PC-3 (cell line): ENCODE measurements around the gene NLRP10.
"Not testable (repeated sequence)": the region's sequence is repeated elsewhere in the genome, so short reads cannot be mapped to it uniquely, and the experiment has no call there.

ENCODE experiments used
- CTCF ChIP-seq: fragments of 300-600 bp; sonication (generic); conservative IDR thresholded peaks from 2 replicates; pipeline ENCODE4 v1.5.1; 2017; ENCODE audit warnings: antibody characterized with exemption, low read depth, mild to moderate bottlenecking, low read length
- EZH2phosphoT487 ChIP-seq: fragments of 300-600 bp; sonication (generic); IDR thresholded peaks from 2 replicates; pipeline ENCODE4 v1.6.1; 2018; ENCODE audit warnings: mild to moderate bottlenecking, antibody characterized with exemption, low read length, borderline replicate concordance

- TF ChIP-seq CTCF, EZH2phosphoT487: not testable (repeated sequence)
Measured at GRCh38 chr11:7987560-7987883, 22.3 kb upstream of the NLRP10 start.
